Thyroid gland (tissue), 4 donors: ENCODE measurements around the gene WFDC1.

Source experiments
- CTCF ChIP-seq, 6 experiments: fragments of 200-600 bp in 3 of 6; fragments of 450-650 bp in 3 of 6; sonication (generic) in 3 of 6; IDR thresholded peaks; one replicate each; pipeline ENCODE4 v1.5.1; 2016 to 2019; ENCODE audit warnings: antibody characterized with exemption in 6 of 6, mild to moderate bottlenecking in 2 of 6, inconsistent platforms in 1 of 6, moderate library complexity in 1 of 6
- POLR2A ChIP-seq, 2 donors: fragments of 450-650 bp; IDR thresholded peaks; one replicate each; pipeline ENCODE4 v1.6.1; 2017; ENCODE audit warnings: antibody characterized with exemption in 2 of 2, mild to moderate bottlenecking in 2 of 2, moderate library complexity in 1 of 2

- TF ChIP-seq CTCF (IDR thresholded peaks at IDR 0.05): no peak
- TF ChIP-seq POLR2A (IDR thresholded peaks at IDR 0.05): no peak
Observed at GRCh38 chr16:84275585-84276151, 19.0 kb upstream of the WFDC1 start.
